Measurements from ENCODE around the gene DAB2IP.

Gene DAB2IP

DNA sequence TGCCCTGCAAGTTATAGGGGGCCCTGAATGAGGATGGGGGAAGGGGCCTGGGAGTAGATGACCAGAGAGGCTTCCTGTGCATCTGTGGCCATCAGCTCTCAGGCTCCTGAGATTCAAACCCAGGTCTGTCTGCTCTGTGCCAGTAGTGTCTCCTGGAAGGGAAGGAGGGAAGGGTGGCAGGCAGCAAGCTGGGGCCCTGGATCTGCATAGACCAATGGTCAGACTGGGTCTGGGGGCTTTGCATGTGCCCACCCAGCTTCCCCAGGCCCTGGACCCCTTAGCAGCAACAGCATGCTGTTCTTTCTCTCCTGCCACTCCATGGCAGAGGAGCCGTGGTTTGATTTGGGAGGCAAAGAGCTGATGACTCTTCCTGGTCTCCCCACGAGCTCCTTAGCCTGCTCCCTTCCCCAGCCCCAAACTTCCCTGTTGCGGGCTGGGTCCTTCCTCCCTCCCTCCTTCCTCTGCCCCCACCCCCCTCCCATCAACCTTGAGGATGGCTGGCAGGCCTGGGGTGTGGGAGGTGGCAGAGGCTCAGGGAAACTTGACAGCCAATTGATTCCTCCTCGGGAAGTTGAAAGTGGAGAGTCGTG is 31.6 kb downstream of the DAB2IP start:
- TF ChIP-seq CTCF (IDR thresholded peaks at IDR 0.05; ENCODE audit: low read depth, low read length, missing control alignments) = no peak
- no peak overlapping the region for H3K4me3 ChIP-seq (replicated peaks; ENCODE audit: low read depth, low read length)
- no peak for DNase-seq (ENCODE audit: extremely low read depth, low read depth)

- TF ChIP-seq CTCF (IDR thresholded peaks at IDR 0.05; ENCODE audit: low read depth, low read length, missing control alignments) = no peak
- no peak for DNase-seq (ENCODE audit: extremely low read depth, low read depth)
- no peak overlapping the region for H3K4me3 ChIP-seq (replicated peaks; ENCODE audit: low read depth, low read length)
These were observed 32.2 kb downstream of the DAB2IP start for GRCh38 chr9:121683652-121684051.

DNA sequence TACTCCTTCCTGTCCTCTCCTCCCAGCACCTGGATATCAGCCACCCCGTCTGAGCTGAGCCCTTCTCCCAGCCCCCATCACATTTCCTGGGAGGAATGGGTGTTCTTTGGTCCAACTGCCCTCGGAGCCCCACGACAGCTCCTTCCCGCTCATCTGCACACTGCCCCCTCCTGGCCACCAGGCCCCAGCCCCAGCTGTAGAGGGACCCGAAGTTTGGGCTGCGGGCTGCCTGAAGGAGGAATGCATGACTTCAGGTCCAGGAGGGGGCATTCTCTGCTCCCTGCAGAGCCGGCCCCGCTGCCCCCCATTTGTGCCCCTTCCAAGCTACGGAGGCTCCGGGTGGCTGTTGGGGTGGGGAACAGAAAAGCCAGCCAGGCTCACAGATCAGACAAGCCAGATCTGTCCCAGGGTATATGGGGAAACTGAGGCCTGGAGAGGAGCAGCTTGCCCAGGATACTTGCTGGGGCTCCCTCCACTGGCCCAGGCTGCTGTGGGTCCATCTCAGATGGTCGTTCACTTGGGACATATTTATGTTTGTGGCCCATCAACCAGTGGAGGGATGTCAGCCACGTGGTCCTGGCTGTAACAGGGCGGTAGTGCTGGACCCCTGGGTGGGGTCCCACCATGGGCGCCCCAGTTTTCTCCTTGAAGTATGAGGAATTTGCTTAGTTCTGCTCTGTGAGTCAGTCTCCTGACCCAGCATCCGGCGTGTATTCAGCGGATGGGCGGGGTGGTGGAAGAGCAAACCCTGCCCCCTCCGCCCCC is 33.1 kb downstream of the DAB2IP start:
- peak; percentile 74 for TF ChIP-seq CTCF (IDR thresholded peaks at IDR 0.05; ENCODE audit: low read depth, low read length, missing control alignments)
- DNase-seq (ENCODE audit: extremely low read depth, low read depth) = no peak
- H3K4me3 ChIP-seq (replicated peaks; ENCODE audit: low read depth, low read length) = no peak overlapping the region

DNA sequence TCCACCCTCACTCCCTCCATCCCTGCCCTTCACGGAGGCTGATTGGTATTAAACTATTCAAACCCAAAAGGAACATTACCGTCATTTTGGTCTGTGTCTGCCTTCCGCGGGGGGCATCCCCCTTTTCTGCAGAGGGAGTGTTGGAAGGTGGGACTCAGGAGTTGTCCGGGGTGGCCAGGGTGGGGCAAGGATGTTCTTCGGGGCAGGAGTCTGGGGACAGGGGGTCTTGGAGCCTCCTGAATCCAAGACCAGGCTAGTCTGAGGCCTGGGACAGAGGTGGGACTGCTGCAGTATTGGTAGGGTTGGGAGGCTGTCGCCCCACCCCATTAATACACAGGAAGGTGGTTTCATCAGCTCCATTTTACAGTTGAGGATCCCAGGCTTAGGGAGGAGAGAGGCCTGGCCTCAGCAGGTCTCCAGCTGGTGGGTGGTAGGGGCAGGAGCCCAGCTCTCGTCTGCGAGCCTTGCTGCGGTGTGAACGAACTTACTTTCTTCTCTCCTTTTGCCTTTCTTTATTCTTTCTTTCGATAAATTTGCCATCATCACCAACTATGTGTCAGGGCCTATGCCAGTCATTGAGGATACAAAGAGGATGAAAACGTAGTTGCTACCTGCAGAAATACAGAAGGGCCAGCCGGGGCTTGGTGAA is 33.8 kb downstream of the DAB2IP start:
- no peak for DNase-seq (ENCODE audit: extremely low read depth, low read depth)
- no peak overlapping the region for H3K4me3 ChIP-seq (replicated peaks; ENCODE audit: low read depth, low read length)
- TF ChIP-seq CTCF (IDR thresholded peaks at IDR 0.05; ENCODE audit: low read depth, low read length, missing control alignments) = no peak

GRCh38 chr9:121685795-121686377 is 34.5 kb downstream of the DAB2IP start:
- no peak for TF ChIP-seq CTCF (IDR thresholded peaks at IDR 0.05; ENCODE audit: low read depth, low read length, missing control alignments)
- DNase-seq (ENCODE audit: extremely low read depth, low read depth) = no peak

DNA sequence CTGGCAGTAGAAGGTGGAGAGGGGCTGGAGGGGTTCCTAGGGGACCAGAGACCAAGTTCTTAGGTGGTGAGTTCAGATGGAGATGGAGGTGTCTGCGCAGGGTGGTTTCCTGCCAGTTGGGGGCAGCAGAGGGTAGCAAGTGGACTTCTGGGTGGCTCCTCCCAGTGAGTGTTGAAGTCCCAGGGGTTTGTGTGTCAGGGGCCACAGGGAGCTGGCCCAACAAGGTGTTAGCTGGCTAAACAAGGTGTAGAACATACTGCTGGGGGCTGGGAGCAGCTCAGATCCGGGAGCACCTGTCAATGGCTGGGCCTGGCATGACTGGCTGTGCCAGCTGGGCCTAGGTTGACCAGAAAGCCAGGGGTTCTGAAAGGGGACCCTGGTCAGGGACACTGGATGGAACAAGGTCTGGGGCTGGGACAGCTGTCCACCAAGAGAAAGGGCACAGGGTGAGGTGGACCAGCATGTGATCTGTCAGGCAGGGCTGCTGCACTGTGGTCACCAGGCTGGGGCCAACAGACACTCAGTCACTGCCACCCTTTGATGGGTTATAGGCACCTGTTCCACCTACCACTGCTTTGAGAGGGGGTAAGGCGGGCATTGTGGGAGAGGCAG is 35.6 kb downstream of the DAB2IP start:
- DNase-seq (ENCODE audit: extremely low read depth, low read depth) = no peak
- peak; percentile 96 for TF ChIP-seq CTCF (IDR thresholded peaks at IDR 0.05; ENCODE audit: low read depth, low read length, missing control alignments)
- H3K4me3 ChIP-seq (replicated peaks; ENCODE audit: low read depth, low read length) = no peak overlapping the region

More at GRCh38 chr9:121685795-121686377, 34.5 kb downstream of the DAB2IP start:
- no peak overlapping the region for H3K4me3 ChIP-seq (replicated peaks; ENCODE audit: low read depth, low read length)
